ENCODE data around the gene TP63. TPM values are rescaled to one million over a fixed set of nuclear protein-coding genes. Genes with fewer than 3 reads are reported as not detected.

TP63 gene
- total and polyA plus RNA-seq, 2 donors (not counting 3 experiments of a cell fraction or from before 2014, with no cell fraction given): not detected

DNA sequence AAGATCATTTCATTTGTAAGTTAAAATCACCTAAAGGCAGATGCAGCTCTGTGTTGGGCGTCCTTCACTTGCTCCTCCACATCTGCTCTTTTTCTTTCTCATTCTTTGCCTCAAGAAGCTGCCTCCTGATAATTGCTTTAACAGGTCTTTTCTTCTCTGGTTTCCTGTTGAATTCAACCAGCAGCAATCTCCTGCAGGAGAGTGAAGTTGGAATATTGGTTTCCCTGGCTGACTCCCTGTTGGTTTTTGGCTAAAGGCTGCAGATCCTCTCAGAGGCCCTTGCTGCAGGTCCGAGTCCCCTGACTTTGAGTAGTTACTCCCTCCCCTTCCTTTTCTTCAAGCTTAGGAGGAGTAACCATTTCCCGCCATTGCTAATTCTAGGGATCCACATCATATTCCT, 4.2 kb downstream of the TP63 start:
- no peaks in the 10 kb centered on the region for H3K9me1 ChIP-seq (replicated peaks; ENCODE audit: control insufficient read depth, extremely low read depth, insufficient read depth, low read length)
- CTCF ChIA-PET: no interaction called here
- FAIRE-seq: no peak
- no peak overlapping the region for H2AFZ ChIP-seq (ENCODE audit: low read depth, low read length)
- H4K20me1 ChIP-seq (replicated peaks; ENCODE audit: control insufficient read depth, extremely low read depth, insufficient read depth, low read length): no peaks in the 10 kb centered on the region
- no peak for DNase-seq (ENCODE audit: low read depth, low spot score)
- H3K4me2 ChIP-seq (ENCODE audit: insufficient read depth, low read length): no peak overlapping the region
- intact Hi-C loops (cut with micrococcal nuclease) (no loop called here), dilution Hi-C loops (cut with MboI; ENCODE audit: extremely low pct_ligation_motif_present, low sequenced_read_pairs) (no loop called here)
- H3K9ac ChIP-seq (replicated peaks; ENCODE audit: extremely low read depth, insufficient read depth, low read length): no peak overlapping the region
- no peaks in the 10 kb centered on the region for H3K79me2 ChIP-seq (ENCODE audit: control insufficient read depth, insufficient read depth, low read length)
- H3K36me3 ChIP-seq (ENCODE audit: control insufficient read depth in 2 of 2, extremely low read depth in 1 of 2, insufficient read depth in 2 of 2, low read length in 2 of 2): no peaks in the 10 kb centered on the region
- no TSS peak for BruUV-seq (replicated peaks)
- H3K9me3 ChIP-seq (replicated peaks; ENCODE audit: control insufficient read depth, insufficient read depth, low read length): no peaks in the 10 kb centered on the region
- TF ChIP-seq, protein P1, sequence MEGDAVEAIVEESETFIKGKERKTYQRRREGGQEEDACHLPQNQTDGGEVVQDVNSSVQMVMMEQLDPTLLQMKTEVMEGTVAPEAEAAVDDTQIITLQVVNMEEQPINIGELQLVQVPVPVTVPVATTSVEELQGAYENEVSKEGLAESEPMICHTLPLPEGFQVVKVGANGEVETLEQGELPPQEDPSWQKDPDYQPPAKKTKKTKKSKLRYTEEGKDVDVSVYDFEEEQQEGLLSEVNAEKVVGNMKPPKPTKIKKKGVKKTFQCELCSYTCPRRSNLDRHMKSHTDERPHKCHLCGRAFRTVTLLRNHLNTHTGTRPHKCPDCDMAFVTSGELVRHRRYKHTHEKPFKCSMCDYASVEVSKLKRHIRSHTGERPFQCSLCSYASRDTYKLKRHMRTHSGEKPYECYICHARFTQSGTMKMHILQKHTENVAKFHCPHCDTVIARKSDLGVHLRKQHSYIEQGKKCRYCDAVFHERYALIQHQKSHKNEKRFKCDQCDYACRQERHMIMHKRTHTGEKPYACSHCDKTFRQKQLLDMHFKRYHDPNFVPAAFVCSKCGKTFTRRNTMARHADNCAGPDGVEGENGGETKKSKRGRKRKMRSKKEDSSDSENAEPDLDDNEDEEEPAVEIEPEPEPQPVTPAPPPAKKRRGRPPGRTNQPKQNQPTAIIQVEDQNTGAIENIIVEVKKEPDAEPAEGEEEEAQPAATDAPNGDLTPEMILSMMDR (IDR thresholded peaks at IDR 0.05; ENCODE audit: extremely low read depth in 1 of 2, insufficient read depth in 1 of 2, low read depth in 1 of 2, low read length in 2 of 2): no peak
- TF ChIP-seq JUN (IDR thresholded peaks at IDR 0.05; ENCODE audit: borderline replicate concordance, insufficient read depth, insufficient read length, low read depth) (no peak), FOS (IDR thresholded peaks at IDR 0.05; ENCODE audit: borderline replicate concordance, insufficient read depth, low read length) (no peak), MYC (IDR thresholded peaks at IDR 0.05; ENCODE audit: low read depth, low read length) (no peak), GATA2 (IDR thresholded peaks at IDR 0.05; ENCODE audit: insufficient read depth, insufficient read length, low read depth, low read length) (no peak), EZH2 (IDR thresholded peaks at IDR 0.05; ENCODE audit: borderline replicate concordance, low read depth, low read length, severe bottlenecking) (no peak), POLR2A (IDR thresholded peaks at IDR 0.05; ENCODE audit: low read depth, low read length) (no peak), POLR2AphosphoS5 (IDR thresholded peaks at IDR 0.05; ENCODE audit: insufficient read depth, low read depth, low read length) (no peak), MAX (IDR thresholded peaks at IDR 0.05; ENCODE audit: insufficient read depth, insufficient read length) (no peak)
- H3K4me1 ChIP-seq (ENCODE audit: control insufficient read depth, extremely low read depth, insufficient read depth, low read length): no peaks in the 10 kb centered on the region
- no peak overlapping the region for H3K27ac ChIP-seq (ENCODE audit: insufficient read depth, low read depth, low read length)
- no peaks in the 10 kb centered on the region for H3K27me3 ChIP-seq (ENCODE audit: control insufficient read depth in 2 of 2, insufficient read depth in 2 of 2, low read length in 2 of 2)
- POLR2A ChIA-PET: no interaction called here
- no peak overlapping the region for H3K4me3 ChIP-seq (replicated peaks in 1 of 3; ENCODE audit: insufficient read depth in 1 of 3, low read depth in 1 of 3, low read length in 3 of 3)

Measured in endothelial cell of umbilical vein (primary cell).